PFSK-1 (cell line): ENCODE data around the gene KCMF1.

Experiments
- POLR2AphosphoS5 ChIP-seq: IDR thresholded peaks from 2 replicates; pipeline ENCODE4 v1.6.1; 2012; ENCODE audit warnings: low read depth, mild to moderate bottlenecking, control low read depth, low read length, moderate library complexity
- REST ChIP-seq, 2 experiments: IDR thresholded peaks; 2 replicates each; pipeline versions ENCODE4 v1.6.1 to v1.8.0; 2011 to 2012; ENCODE audit warnings: low read depth in 2 of 2, low read length in 2 of 2, control low read depth in 1 of 2, inconsistent platforms in 1 of 2, mild to moderate bottlenecking in 1 of 2, moderate library complexity in 1 of 2; ENCODE audit not compliant: insufficient read depth in 1 of 2
- TAF1 ChIP-seq: IDR thresholded peaks from 2 replicates; pipeline ENCODE4 v1.6.1; 2012; ENCODE audit warnings: low read length, control low read depth, borderline replicate concordance; ENCODE audit not compliant: insufficient read depth

- TF ChIP-seq TAF1 (no peak), POLR2AphosphoS5 (no peak), REST (IDR thresholded peaks at IDR 0.05; ENCODE audit: insufficient read depth in 1 of 2, low read depth in 2 of 2, low read length in 2 of 2) (no peak)
These were observed 78.3 kb downstream of the KCMF1 start for GRCh38 chr2:85049236-85049635.
